Ascending aorta (tissue), 2 donors: Measurements from ENCODE around the gene RRM1. TPM values are rescaled to one million over a fixed set of nuclear protein-coding genes. Genes with fewer than 3 reads are reported as not detected.

ENCODE experiments used
- DNase-seq, 2 donors: peaks; one replicate each; pipeline ENCODE4 v3.0.0-alpha.2; 2019; ENCODE audit warnings: low spot score in 2 of 2
- H3K27ac ChIP-seq, 2 donors: fragments of 200-600 bp; sonication (generic); one replicate each; pipeline ENCODE4 v1.5.1; 2016 to 2017; ENCODE audit warnings: mild to moderate bottlenecking in 1 of 2
- H3K27me3 ChIP-seq: fragments of 200-600 bp; sonication (generic); one replicate; pipeline ENCODE4 v1.5.1; 2017
- H3K36me3 ChIP-seq, 2 donors: fragments of 200-600 bp; sonication (generic); one replicate each; pipeline ENCODE4 v1.5.1; 2016
- H3K4me1 ChIP-seq, 2 donors: fragments of 200-600 bp; sonication (generic); one replicate each; pipeline ENCODE4 v1.5.1; 2016 to 2017; ENCODE audit warnings: mild to moderate bottlenecking in 1 of 2
- H3K4me3 ChIP-seq, 2 donors: fragments of 200-600 bp; sonication (generic); one replicate each; pipeline ENCODE4 v1.5.1; 2016 to 2017; ENCODE audit warnings: mild to moderate bottlenecking in 1 of 2
- H3K9me3 ChIP-seq, 2 donors: fragments of 200-600 bp; sonication (generic); one replicate each; pipeline ENCODE4 v1.5.1; 2016
- CTCF ChIP-seq, 3 experiments: fragments of 200-600 bp in 2 of 3; fragments of 450-650 bp in 1 of 3; sonication (generic) in 2 of 3; IDR thresholded peaks; one replicate each; pipeline ENCODE4 v1.5.1; 2016 to 2019; ENCODE audit warnings: antibody characterized with exemption in 3 of 3, mild to moderate bottlenecking in 1 of 3, moderate library complexity in 1 of 3
- intact Hi-C: fragments of 100-400 bp; cut with DNase I; formaldehyde crosslinking; loops from one replicate; pipeline ENCODE4 v1.15.1; 2023
- total RNA-seq: library from RNA; depleted of rRNA; stranded (reverse); fragments of >200 nt; gene quantifications from one replicate; pipeline ENCODE4 v1.1.0, GENCODE V29; 2016

RRM1 gene
- total RNA-seq, 1 donor from 2014 or later = 114 TPM

GRCh38 chr11:4054643-4055042 is 40.0 kb upstream of the RRM1 start:
- Histone ChIP-seq H3K4me3 (no peak overlapping the region), H3K27ac (no peak overlapping the region), H3K9me3 (no peaks in the 10 kb centered on the region), H3K36me3 (peaks cover 16 to 23% of the 10 kb centered on the region in 2 donors), H3K27me3 (no peaks in the 10 kb centered on the region), H3K4me1 (no peaks in the 10 kb centered on the region)
- TF ChIP-seq CTCF (IDR thresholded peaks at IDR 0.05) = no peak
- intact Hi-C loops = no loop called here
- DNase-seq = no peak

- no peaks in the 10 kb centered on the region for H3K27me3 ChIP-seq
- TF ChIP-seq CTCF (IDR thresholded peaks at IDR 0.05) = no peak
- H3K9me3 ChIP-seq = no peaks in the 10 kb centered on the region
- H3K36me3 ChIP-seq = peaks cover 22 to 36% of the 10 kb centered on the region in 2 donors
- no peak overlapping the region for H3K4me3 ChIP-seq
- intact Hi-C loops = no loop called here
- no peak overlapping the region for H3K27ac ChIP-seq
- DNase-seq = no peak
- peaks cover 2 to 16% of the 10 kb centered on the region in 2 donors for H3K4me1 ChIP-seq
Observed at GRCh38 chr11:4059424-4059823, 35.2 kb upstream of the RRM1 start.

- peaks cover 22 to 36% of the 10 kb centered on the region in 2 donors for H3K36me3 ChIP-seq
- H3K9me3 ChIP-seq = no peaks in the 10 kb centered on the region
- peaks cover 7 to 25% of the 10 kb centered on the region in 2 donors for H3K4me1 ChIP-seq
- no peaks in the 10 kb centered on the region for H3K27me3 ChIP-seq
- intact Hi-C loops = no loop called here
- H3K4me3 ChIP-seq = no peak overlapping the region
- no peak for TF ChIP-seq CTCF (IDR thresholded peaks at IDR 0.05)
- DNase-seq = no peak
- H3K27ac ChIP-seq = peak overlapping the region in 1 of 2 donors; percentile 31
Observed at GRCh38 chr11:4060182-4060923, 34.2 kb upstream of the RRM1 start.

GRCh38 chr11:4061700-4062099 is 32.9 kb upstream of the RRM1 start:
- intact Hi-C loops = no loop called here
- Histone ChIP-seq H3K9me3 (no peaks in the 10 kb centered on the region), H3K4me3 (no peak overlapping the region), H3K4me1 (peaks cover 19 to 38% of the 10 kb centered on the region in 2 donors), H3K36me3 (peaks cover 16 to 24% of the 10 kb centered on the region in 2 donors), H3K27me3 (no peaks in the 10 kb centered on the region), H3K27ac (no peak overlapping the region)
- no peak for DNase-seq
- TF ChIP-seq CTCF (IDR thresholded peaks at IDR 0.05) = no peak

GRCh38 chr11:4063348-4063747 is 31.3 kb upstream of the RRM1 start:
- H3K27me3 ChIP-seq = no peaks in the 10 kb centered on the region
- intact Hi-C loops = no loop called here
- no peak for TF ChIP-seq CTCF (IDR thresholded peaks at IDR 0.05)
- H3K27ac ChIP-seq = peak overlapping the region in 1 of 2 donors; percentile 58
- H3K4me3 ChIP-seq = no peak overlapping the region
- H3K36me3 ChIP-seq = peaks cover 11 to 24% of the 10 kb centered on the region in 2 donors
- no peaks in the 10 kb centered on the region for H3K9me3 ChIP-seq
- H3K4me1 ChIP-seq = peaks cover 19 to 40% of the 10 kb centered on the region in 2 donors
- no peak for DNase-seq
